ENCODE measurements around the gene TIAM2. TPM values are rescaled to one million over a fixed set of nuclear protein-coding genes. Genes with fewer than 3 reads are reported as not detected.
"Not testable (repeated sequence)": the region's sequence is repeated elsewhere in the genome, so short reads cannot be mapped to it uniquely, and the experiment has no call there.

The TIAM2 gene
- total and polyA plus RNA-seq, 10 of the 15 experiments (the other 5 are each of a cell fraction or from before 2014, with no cell fraction given), result 1.1 to 10.5 (median 2.3) TPM

DNA sequence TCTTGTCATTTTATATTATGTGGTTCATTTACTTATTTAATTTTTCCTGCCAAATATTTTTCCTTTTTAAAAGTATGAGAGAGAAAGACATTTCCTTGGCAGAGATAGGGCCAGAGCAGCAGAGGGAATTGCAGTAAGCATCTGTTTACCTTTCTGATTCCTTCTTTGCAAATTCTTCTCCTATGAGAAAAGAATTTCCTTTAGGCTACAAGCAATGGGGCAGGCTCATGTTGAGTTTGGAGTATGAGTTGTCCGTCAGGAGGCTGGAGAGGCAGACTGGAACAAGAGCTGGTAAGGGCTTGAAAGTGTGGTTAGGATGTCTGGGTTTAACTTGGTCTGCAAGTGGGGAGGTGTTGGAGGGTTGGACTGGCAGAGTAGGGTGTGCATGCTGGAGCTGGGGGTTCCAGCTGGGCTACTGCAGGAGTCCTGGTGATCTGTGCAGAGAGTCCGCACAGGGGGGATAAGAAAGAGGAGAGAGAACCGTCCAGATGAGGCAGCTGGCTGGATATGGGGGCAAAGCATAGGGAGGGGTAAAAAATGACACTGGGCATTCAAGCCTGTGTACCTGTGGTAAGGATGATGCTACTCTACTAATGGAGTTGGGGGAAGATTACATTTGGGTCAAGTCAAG is 19.7 kb downstream of the TIAM2 start (continued):
- TF ChIP-seq, protein P1, sequence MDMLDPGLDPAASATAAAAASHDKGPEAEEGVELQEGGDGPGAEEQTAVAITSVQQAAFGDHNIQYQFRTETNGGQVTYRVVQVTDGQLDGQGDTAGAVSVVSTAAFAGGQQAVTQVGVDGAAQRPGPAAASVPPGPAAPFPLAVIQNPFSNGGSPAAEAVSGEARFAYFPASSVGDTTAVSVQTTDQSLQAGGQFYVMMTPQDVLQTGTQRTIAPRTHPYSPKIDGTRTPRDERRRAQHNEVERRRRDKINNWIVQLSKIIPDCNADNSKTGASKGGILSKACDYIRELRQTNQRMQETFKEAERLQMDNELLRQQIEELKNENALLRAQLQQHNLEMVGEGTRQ (IDR thresholded peaks at IDR 0.05; ENCODE audit: borderline replicate concordance, low read depth, low read length), result no peak
- TF ChIP-seq, protein P2, sequence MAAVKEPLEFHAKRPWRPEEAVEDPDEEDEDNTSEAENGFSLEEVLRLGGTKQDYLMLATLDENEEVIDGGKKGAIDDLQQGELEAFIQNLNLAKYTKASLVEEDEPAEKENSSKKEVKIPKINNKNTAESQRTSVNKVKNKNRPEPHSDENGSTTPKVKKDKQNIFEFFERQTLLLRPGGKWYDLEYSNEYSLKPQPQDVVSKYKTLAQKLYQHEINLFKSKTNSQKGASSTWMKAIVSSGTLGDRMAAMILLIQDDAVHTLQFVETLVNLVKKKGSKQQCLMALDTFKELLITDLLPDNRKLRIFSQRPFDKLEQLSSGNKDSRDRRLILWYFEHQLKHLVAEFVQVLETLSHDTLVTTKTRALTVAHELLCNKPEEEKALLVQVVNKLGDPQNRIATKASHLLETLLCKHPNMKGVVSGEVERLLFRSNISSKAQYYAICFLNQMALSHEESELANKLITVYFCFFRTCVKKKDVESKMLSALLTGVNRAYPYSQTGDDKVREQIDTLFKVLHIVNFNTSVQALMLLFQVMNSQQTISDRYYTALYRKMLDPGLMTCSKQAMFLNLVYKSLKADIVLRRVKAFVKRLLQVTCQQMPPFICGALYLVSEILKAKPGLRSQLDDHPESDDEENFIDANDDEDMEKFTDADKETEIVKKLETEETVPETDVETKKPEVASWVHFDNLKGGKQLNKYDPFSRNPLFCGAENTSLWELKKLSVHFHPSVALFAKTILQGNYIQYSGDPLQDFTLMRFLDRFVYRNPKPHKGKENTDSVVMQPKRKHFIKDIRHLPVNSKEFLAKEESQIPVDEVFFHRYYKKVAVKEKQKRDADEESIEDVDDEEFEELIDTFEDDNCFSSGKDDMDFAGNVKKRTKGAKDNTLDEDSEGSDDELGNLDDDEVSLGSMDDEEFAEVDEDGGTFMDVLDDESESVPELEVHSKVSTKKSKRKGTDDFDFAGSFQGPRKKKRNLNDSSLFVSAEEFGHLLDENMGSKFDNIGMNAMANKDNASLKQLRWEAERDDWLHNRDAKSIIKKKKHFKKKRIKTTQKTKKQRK (IDR thresholded peaks at IDR 0.05; ENCODE audit: low read depth, low read length), result no peak

DNA sequence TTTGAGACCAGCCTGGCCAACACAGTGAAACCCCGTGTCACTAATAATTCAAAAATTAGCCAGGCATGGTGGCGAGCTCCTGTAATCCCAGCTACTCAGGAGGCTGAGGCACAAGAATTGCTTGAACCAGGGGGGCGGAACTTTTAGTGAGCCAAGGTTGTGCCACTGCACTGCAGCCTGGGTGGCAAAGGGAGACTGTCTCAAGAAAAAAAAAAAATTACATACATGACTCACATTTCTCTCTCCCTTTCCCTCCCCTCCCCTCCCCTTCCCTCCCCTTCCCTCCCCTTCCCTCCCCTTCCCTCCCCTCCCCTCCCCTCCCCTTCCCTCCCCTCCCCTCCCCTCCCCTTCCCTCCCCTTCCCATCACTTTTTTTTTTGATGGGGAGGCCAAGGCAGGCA is 23.3 kb downstream of the TIAM2 start:
- DNase-seq (ENCODE audit: low read depth, low spot score); H3K4me3 ChIP-seq; H3K4me2 ChIP-seq (ENCODE audit: control insufficient read depth, insufficient read depth); CTCF ChIA-PET; FAIRE-seq; SMC1A ChIA-PET (ENCODE audit: uncharacterized antibody, unreplicated experiment); H2AFZ ChIP-seq (ENCODE audit: control insufficient read depth, low read depth, low read length); H3K9me3 ChIP-seq (replicated peaks; ENCODE audit: control insufficient read depth, insufficient read depth, low read length); intact Hi-C loops (cut with micrococcal nuclease; ENCODE audit: unreplicated experiment); in situ Hi-C loops (cut with MboI); H3K9ac ChIP-seq (ENCODE audit: control insufficient read depth, insufficient read depth, low read length); H3K36me3 ChIP-seq (ENCODE audit: control insufficient read depth in 2 of 2, insufficient read depth in 2 of 2, low read length in 1 of 2); ATAC-seq; H4K20me1 ChIP-seq (ENCODE audit: control insufficient read depth, insufficient read depth); H3K27ac ChIP-seq (ENCODE audit: control insufficient read depth, insufficient read depth); H3K27me3 ChIP-seq (replicated peaks in 1 of 2; ENCODE audit: control insufficient read depth in 2 of 2, insufficient read depth in 2 of 2, low read length in 1 of 2); BruUV-seq (replicated peaks); RAD21 ChIA-PET (ENCODE audit: unreplicated experiment); H3K4me1 ChIP-seq (ENCODE audit: control insufficient read depth, insufficient read depth, low read length); H3K79me2 ChIP-seq (ENCODE audit: control insufficient read depth, insufficient read depth, low read length): not testable (repeated sequence)
- POLR2A ChIA-PET, result interaction anchor here (0.7 kb wide), 1 partner anchor 14 kb away, joined by 4 read pairs; no protein-coding TSS in a partner anchor
- WGBS (ENCODE audit: insufficient coverage, insufficient replicate concordance, low lambda C conversion rate, missing lambda C conversion rate), result 41% methylated on average over 3 of the region's 3 CpGs

Data from GM12878 (cell line).